Left kidney (tissue), 2 donors: ENCODE measurements around the gene SLC39A10. TPM values are rescaled to one million over a fixed set of nuclear protein-coding genes. Genes with fewer than 3 reads are reported as not detected.

Experiments
- DNase-seq: peaks from one replicate; pipeline ENCODE4 v3.0.0-alpha.2; 2013
- polyA plus RNA-seq: library from polyadenylated mRNA; unstranded; fragments of 120-200 nt; gene quantifications from one replicate; pipeline ENCODE4 v1.2.1, GENCODE V29; 2013; ENCODE audit not compliant: insufficient read length

SLC39A10 gene
- polyA plus RNA-seq, 1 donor: 92.6 TPM

DNA sequence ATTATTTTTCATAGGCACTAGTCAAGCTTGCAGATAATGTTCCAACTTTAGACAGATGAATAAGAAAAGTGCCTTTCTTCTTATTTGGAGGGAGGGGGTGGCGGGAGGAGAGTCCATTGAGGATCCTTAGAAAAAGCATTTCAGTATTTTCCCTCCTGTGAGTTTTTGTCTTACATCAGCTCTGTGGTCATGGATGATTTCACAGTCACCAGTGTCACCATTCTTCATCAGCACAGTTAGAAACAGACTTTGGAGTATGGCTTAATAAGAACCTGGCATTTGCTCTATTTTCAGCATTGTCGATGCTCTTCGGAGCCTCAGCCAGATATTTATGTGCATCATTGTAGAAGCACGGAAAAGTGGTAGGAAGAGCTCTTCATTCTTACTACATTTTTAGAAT, 70.1 kb downstream of the SLC39A10 start:
- no peak for DNase-seq

DNA sequence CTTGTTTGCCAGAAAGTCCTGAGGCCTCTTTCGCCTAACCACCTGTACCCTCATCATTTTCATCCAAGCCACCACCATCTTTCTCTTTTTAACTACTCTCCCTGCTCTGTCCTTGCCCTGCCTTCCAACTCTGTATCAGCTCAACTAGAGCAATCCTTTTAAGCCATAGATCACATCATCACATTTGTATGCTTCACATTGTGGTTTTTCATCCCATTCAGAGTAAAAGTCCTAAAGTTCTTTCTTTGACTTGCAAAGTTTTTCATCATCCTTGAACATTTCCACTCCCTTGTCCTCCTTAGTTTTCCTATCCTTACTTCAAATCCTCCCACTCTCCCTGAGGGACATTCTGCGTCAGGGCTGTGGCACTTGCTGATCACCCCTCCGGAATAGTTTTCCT, 73.9 kb downstream of the SLC39A10 start:
- no peak for DNase-seq

GRCh38 chr2:195732574-195732973, 75.5 kb downstream of the SLC39A10 start:
- DNase-seq: peak; percentile 30

DNA sequence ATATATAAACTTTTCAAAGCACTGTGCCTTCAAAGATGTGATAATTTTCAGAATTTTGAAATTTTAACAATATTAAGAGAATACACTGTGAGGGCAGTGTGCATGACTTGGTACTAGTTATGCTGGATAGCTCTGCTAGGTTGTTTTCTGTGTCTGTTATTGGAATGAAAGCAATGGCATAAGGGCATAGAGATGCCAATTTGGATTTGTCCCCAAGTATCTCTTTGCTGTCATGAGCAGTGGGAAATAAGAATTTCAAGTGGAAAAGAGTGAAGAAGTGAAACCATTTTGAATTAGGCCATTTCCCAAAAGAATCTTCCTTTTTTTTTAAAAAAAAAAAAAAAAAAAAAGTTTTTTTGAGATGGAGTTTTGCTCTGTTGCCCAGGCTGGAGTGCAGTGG, 76.8 kb downstream of the SLC39A10 start:
- DNase-seq: no peak

- no peak for DNase-seq
These were observed 77.4 kb downstream of the SLC39A10 start for GRCh38 chr2:195734395-195734794.

DNA sequence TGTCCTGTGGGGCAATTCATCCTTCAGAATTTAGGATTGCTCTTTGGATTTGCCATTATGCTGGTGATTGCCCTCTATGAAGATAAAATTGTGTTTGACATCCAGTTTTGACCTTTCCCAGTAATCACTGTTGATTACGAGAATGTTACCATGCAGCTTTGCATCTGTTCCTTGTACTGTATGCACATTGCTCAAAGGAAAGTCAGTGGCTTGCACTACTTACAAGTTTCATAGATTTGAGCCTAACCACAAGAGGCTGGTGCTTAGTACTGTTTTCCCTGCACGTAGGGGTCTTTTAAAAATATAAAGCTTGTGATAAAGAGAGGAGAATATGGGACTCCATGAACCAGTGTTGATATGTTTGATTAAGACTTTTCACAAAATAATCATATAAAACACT, 77.9 kb downstream of the SLC39A10 start:
- no peak for DNase-seq

- DNase-seq: no peak
These were observed 78.3 kb downstream of the SLC39A10 start for GRCh38 chr2:195735347-195735746.

DNA sequence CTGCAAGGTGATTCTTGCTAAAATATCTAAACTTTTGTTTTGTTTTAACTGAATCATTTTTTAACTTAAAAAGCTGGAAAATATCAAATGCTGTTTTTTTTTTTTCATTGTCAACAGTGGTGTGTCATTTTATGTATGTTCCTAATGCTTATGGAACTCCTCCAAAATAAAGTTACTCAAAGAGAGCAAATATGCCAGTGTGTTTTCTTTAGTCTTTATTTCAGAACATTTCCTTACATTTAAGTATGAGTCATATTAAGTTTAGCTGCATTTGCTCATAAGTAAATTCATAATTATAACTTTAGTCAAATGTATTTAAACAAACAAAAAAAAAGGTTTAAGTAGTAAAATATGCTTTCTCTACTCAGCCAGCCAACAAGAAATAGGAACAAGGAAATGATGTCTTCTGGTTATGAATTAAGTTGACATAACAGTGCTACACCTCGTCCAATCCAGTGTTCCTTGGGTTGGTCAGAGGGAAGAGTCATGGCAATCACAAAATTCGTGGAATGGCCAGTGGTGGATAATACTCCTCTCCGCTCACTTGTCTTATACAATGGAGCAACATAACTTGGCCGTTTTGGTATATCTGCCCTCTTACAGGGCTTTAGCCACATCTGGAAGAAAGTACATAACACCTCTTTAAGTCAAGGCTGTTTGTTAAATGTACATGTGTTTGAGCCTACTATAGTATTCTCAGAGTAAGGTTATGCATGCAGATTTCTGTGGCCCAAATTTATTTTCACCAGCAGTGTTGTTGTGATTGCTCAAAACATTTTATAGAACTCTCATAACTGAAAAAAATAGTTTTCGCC, 80.7 kb downstream of the SLC39A10 start:
- no peak for DNase-seq

- DNase-seq: no peak
These were observed 84.2 kb downstream of the SLC39A10 start for GRCh38 chr2:195741191-195741590.

- no peak for DNase-seq
These were observed 99.4 kb downstream of the SLC39A10 start for GRCh38 chr2:195756218-195756942.

DNA sequence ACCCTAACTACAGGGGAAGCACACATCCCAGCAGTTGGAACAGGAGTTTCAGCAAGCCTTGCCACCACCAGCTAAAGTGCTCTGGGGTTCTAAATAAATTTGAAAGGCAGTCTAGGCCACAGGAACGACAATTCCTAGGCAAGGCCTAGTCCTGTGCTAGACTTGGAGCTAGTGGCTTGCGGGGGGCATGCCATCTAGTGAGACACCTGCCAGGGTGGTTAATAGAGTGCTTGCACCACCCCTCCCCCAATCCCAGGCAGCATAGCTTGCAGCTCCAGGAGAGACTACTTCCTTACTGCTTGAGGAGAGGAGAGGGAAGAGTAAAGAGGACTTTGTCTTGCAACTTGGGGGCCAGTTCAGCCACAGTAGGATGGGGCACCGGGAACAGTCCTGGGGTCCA, 101.8 kb downstream of the SLC39A10 start:
- DNase-seq: no peak

DNA sequence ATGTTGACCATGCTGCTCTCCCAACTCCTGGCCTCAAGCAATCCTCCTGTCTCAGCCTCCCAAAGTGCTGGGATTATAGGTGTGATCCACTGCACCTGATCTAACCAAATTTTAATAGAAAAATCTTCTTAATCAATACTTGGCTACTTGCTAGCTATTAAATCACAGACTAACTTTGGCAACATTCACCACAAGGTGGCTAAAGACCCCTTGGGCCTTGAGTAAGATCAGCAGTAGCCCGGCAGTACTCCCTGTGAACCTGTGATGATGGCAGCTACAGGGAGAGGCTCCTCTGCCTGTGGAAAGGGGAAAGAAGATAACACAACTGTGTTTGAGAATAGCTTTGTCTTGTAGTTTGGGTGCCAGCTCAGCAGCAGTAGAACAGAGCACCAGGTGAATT, 102.9 kb downstream of the SLC39A10 start:
- DNase-seq: no peak

GRCh38 chr2:195763866-195764265, 106.8 kb downstream of the SLC39A10 start:
- DNase-seq: no peak

- no peak for DNase-seq
These were observed 109.7 kb downstream of the SLC39A10 start for GRCh38 chr2:195766691-195767090.

DNA sequence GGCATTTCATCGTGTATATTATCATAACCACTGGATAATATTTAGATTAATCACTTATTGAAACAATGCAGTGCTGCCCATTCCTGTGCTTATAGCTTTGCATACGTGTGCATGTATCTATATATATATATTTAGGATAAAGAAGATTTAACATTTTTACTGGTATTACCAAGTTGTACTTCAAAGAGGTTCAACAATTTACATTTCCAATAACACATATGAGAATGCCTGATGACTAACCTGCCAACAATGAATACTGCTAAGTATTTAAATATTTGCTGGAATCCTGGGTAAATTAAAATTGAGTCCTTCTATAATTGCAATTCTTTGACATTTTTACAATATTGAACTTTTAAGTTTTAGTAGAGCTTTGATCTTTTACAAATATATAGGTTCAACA, 111.4 kb downstream of the SLC39A10 start:
- DNase-seq: no peak

DNA sequence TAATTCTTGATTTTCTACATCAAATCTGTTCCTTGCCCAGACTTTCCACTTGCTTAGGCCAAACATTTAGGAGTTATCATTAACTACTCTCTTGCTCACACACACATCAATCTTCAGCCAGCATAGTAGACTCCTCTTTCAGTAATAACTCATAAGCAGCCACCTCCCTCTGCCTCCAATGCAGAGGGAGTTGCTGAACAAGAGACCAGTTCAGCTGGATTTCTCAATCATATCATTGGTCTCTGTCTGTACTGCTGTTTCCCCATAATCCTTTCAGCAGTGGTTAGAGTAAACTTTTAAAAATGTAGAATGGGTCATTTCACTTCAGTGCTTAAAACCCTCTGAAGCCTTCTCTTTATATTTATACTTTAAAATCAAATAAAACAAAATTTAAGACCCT, 112.9 kb downstream of the SLC39A10 start:
- DNase-seq: no peak

DNA sequence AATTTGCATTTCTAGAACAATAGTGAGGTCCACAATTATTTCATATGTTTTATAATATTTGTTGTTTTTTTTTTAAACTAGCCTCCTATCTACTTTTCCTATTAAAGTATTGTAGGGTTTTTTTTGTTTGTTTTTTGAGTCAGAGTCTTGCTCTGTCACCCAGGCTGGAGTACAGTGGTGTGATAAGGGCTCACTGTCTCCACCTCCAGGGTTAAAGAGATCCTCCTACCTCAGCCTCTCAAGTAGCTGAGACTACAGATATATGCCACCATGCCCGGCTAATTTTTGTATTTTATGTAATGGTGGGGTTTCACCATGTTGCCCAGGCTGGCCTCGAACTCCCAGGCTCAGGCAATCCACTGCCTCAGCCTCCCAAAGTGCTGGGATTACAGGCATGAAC, 122.5 kb downstream of the SLC39A10 start:
- no peak for DNase-seq

DNA sequence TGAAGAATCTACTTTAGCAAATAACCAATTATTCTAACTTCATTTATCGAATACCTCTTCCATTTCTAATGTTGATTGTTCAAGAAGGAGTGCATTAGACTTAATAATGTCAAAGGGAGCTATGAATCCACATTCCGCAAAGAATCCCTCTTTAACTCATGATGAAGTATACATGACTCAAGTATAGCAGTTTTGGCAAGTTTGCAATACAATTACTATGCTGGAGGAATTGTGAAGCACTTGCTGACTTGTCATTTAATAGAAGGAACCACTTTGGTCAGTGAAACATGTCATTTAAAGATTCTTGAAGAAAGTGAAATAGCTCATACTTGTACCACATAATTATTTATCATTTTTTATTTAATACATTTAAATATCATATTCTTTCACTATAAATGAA, 125.1 kb downstream of the SLC39A10 start:
- DNase-seq: no peak
